ENCODE results near the gene DIAPH1.

The DIAPH1 gene

GRCh38 chr5:141533897-141534296 lies 84.9 kb downstream of the DIAPH1 start:
- TF ChIP-seq, protein P1, sequence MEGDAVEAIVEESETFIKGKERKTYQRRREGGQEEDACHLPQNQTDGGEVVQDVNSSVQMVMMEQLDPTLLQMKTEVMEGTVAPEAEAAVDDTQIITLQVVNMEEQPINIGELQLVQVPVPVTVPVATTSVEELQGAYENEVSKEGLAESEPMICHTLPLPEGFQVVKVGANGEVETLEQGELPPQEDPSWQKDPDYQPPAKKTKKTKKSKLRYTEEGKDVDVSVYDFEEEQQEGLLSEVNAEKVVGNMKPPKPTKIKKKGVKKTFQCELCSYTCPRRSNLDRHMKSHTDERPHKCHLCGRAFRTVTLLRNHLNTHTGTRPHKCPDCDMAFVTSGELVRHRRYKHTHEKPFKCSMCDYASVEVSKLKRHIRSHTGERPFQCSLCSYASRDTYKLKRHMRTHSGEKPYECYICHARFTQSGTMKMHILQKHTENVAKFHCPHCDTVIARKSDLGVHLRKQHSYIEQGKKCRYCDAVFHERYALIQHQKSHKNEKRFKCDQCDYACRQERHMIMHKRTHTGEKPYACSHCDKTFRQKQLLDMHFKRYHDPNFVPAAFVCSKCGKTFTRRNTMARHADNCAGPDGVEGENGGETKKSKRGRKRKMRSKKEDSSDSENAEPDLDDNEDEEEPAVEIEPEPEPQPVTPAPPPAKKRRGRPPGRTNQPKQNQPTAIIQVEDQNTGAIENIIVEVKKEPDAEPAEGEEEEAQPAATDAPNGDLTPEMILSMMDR (IDR thresholded peaks at IDR 0.05; ENCODE audit: unreplicated experiment in 3 of 3) = no peak
- peaks cover 33% of the 10 kb centered on the region for H3K36me3 Mint-ChIP-seq (ENCODE audit: low read depth)
- no peak overlapping the region for H3K27ac Mint-ChIP-seq
- no peaks in the 10 kb centered on the region for H3K9me3 Mint-ChIP-seq
- no peaks in the 10 kb centered on the region for H3K27me3 Mint-ChIP-seq (ENCODE audit: low read depth)
- peaks cover 17% of the 10 kb centered on the region for H3K4me1 Mint-ChIP-seq
- H3K4me3 Mint-ChIP-seq = no peak overlapping the region

GRCh38 chr5:141532726-141533125 lies 86.1 kb downstream of the DIAPH1 start:
- H3K9me3 Mint-ChIP-seq = no peaks in the 10 kb centered on the region
- H3K27ac Mint-ChIP-seq = no peak overlapping the region
- peaks cover 45% of the 10 kb centered on the region for H3K36me3 Mint-ChIP-seq (ENCODE audit: low read depth)
- TF ChIP-seq, protein P1 (IDR thresholded peaks at IDR 0.05; ENCODE audit: unreplicated experiment in 3 of 3) = no peak
- H3K4me1 Mint-ChIP-seq = peaks cover 29% of the 10 kb centered on the region
- no peaks in the 10 kb centered on the region for H3K27me3 Mint-ChIP-seq (ENCODE audit: low read depth)
- no peak overlapping the region for H3K4me3 Mint-ChIP-seq

GRCh38 chr5:141529873-141530272 lies 88.9 kb downstream of the DIAPH1 start:
- no peaks in the 10 kb centered on the region for H3K27me3 Mint-ChIP-seq (ENCODE audit: low read depth)
- no peaks in the 10 kb centered on the region for H3K9me3 Mint-ChIP-seq
- TF ChIP-seq, protein P1 (IDR thresholded peaks at IDR 0.05; ENCODE audit: unreplicated experiment in 3 of 3) = no peak
- H3K27ac Mint-ChIP-seq = no peak overlapping the region
- peaks cover 50% of the 10 kb centered on the region for H3K4me1 Mint-ChIP-seq
- peaks cover 52% of the 10 kb centered on the region for H3K36me3 Mint-ChIP-seq (ENCODE audit: low read depth)
- no peak overlapping the region for H3K4me3 Mint-ChIP-seq

DNA sequence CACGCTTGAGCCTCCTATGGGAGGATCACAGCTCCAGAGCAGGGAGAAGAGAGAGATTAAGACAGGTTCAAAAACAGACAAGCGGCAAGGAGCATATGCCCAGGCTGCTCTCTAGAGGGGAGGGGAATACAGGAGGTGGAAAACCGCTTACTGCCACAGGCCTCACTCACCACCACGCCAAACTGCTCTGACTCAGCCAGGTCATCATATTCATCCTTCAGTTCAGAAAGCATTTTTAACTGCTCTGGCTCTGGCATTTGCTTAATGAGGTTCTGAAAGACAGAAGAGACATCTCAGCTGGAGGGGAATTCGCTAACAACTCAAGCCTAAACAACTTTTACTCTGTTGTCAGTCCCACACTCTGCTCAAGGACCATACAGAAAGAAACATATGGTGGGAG lies 89.8 kb downstream of the DIAPH1 start:
- Mint-ChIP-seq H3K36me3 (ENCODE audit: low read depth) (peaks cover 51% of the 10 kb centered on the region), H3K9me3 (no peaks in the 10 kb centered on the region), H3K4me3 (peak overlapping the region in 1 of 3 experiments; percentile 57), H3K4me1 (peaks cover 52% of the 10 kb centered on the region), H3K27me3 (ENCODE audit: low read depth) (no peaks in the 10 kb centered on the region), H3K27ac (no peak overlapping the region)
- TF ChIP-seq, protein P1 (IDR thresholded peaks at IDR 0.05; ENCODE audit: unreplicated experiment in 3 of 3) = no peak

DNA sequence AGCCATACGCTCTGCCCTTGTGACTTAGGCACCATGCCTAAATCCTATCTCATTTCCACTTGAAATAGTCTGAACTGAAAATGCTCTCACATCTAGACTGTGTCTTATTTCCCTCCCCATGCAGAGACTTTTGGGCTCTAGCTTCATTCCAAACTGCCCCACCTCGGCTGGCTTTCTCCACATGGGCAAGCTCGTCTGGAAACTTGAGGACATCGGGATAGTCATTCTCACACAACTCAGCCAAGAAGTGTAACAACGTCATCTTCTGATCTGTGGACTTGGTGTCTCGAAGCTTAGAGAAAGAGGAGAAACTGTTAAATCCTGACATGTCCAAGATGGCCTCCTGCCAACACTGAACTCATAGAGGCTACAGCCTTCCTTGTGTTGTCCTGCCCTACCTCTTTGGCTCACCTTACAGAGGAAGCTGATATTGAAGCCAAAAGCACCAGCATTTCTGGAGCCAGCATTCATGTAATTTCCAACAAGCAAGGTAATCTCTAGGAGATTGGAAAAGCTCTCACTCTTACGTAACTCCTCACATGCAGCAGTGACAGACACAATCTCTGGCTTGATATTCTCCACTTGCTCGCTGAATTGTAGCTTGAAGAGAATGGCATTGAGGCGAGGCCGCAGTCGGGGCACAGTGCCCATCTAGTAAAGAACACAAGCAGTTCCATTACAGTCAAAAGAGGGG lies 90.4 kb downstream of the DIAPH1 start:
- TF ChIP-seq, protein P1 (IDR thresholded peaks at IDR 0.05; ENCODE audit: unreplicated experiment in 3 of 3) = no peak
- Mint-ChIP-seq H3K4me1 (peaks cover 58% of the 10 kb centered on the region), H3K9me3 (no peaks in the 10 kb centered on the region), H3K27ac (no peak overlapping the region), H3K36me3 (ENCODE audit: low read depth) (peaks cover 49% of the 10 kb centered on the region), H3K4me3 (peak overlapping the region in 2 of 3 experiments; percentile 1 to 57), H3K27me3 (ENCODE audit: low read depth) (no peaks in the 10 kb centered on the region)

DNA sequence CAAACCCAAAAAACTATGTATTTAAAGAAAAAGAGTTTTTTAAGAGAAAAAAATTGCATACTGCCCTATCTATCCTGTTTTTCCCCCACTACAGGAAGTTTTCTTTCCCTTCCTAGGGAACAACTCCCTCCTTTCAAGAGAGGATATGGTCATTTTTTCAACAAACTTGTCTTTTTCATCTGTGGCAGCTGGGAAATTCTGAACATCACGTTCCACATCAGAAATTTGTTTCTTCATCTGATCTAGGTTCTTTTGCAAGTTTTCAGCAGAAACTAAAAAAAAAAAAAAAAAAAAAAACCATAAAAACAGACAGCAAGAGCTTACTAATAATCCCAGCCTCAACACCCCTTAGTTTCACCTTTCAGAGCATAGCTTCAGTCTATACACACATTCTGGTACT lies 91.4 kb downstream of the DIAPH1 start:
- Mint-ChIP-seq H3K27ac (no peak overlapping the region), H3K4me1 (peaks cover 64% of the 10 kb centered on the region), H3K27me3 (ENCODE audit: low read depth) (no peaks in the 10 kb centered on the region), H3K4me3 (no peak overlapping the region), H3K36me3 (ENCODE audit: low read depth) (peaks cover 49% of the 10 kb centered on the region), H3K9me3 (no peaks in the 10 kb centered on the region)
- TF ChIP-seq, protein P1 (IDR thresholded peaks at IDR 0.05; ENCODE audit: unreplicated experiment in 3 of 3) = no peak

Measured in nephron (organoid).